ENCODE measurements around the gene BTBD9.

Gene BTBD9

GRCh38 chr6:38639498-38640215 lies at the start of gene BTBD9:
Gene BTBD9, minus strand, starts transcription at chr6:38639929.
- peak; percentile 85 for DNase-seq

- DNase-seq = no peak
These were observed 48.9 kb upstream of the BTBD9 start for GRCh38 chr6:38688579-38689087.

- DNase-seq = no peak
These were observed 47.8 kb upstream of the BTBD9 start for GRCh38 chr6:38687549-38687948.

- DNase-seq = no peak
These were observed 47.3 kb upstream of the BTBD9 start for GRCh38 chr6:38687043-38687353.

- DNase-seq = no peak
These were observed 46.7 kb upstream of the BTBD9 start for GRCh38 chr6:38686270-38687042.

- DNase-seq = no peak
These were observed 45.2 kb upstream of the BTBD9 start for GRCh38 chr6:38684904-38685303.

- DNase-seq = no peak
These were observed 44.5 kb upstream of the BTBD9 start for GRCh38 chr6:38684237-38684636.

GRCh38 chr6:38681850-38682249 lies 42.1 kb upstream of the BTBD9 start:
- DNase-seq = no peak

GRCh38 chr6:38679668-38680067 lies 39.9 kb upstream of the BTBD9 start:
- no peak for DNase-seq

- no peak for DNase-seq
These were observed 38.5 kb upstream of the BTBD9 start for GRCh38 chr6:38678178-38678760.

GRCh38 chr6:38676974-38677544 lies 37.3 kb upstream of the BTBD9 start:
- DNase-seq = no peak

- DNase-seq = no peak
These were observed 36.7 kb upstream of the BTBD9 start for GRCh38 chr6:38676236-38676973.

GRCh38 chr6:38673397-38674165 lies 33.9 kb upstream of the BTBD9 start:
- DNase-seq = no peak

- peak; percentile 38 for DNase-seq
These were observed 32.2 kb upstream of the BTBD9 start for GRCh38 chr6:38671885-38672467.

- no peak for DNase-seq
These were observed 18.9 kb upstream of the BTBD9 start for GRCh38 chr6:38658418-38659167.

GRCh38 chr6:38656896-38657295 lies 17.2 kb upstream of the BTBD9 start:
- no peak for DNase-seq

- no peak for DNase-seq
These were observed 14.5 kb upstream of the BTBD9 start for GRCh38 chr6:38654263-38654662.

- DNase-seq = no peak
These were observed 11.5 kb upstream of the BTBD9 start for GRCh38 chr6:38651121-38651784.

- no peak for DNase-seq
These were observed 10.6 kb upstream of the BTBD9 start for GRCh38 chr6:38650207-38650752.

- no peak for DNase-seq
These were observed 10.0 kb upstream of the BTBD9 start for GRCh38 chr6:38649744-38650143.

Measured in NCI-H774 (cell line).